Choroid plexus epithelial cell (primary cell): Measurements from ENCODE around the gene FGF9.

ENCODE experiments used
- DNase-seq: peaks from one replicate; pipeline ENCODE4 v3.0.0-alpha.2; 2010; ENCODE audit warnings: low read depth
- H3K4me3 ChIP-seq: 2 replicates; pipeline ENCODE4 v1.5.1; 2011; ENCODE audit warnings: low read depth, mild to moderate bottlenecking, control low read depth, low read length, moderate library complexity
- CTCF ChIP-seq: conservative IDR thresholded peaks from 2 replicates; pipeline ENCODE4 v1.5.1; 2011; ENCODE audit warnings: low read depth, mild to moderate bottlenecking, control low read depth, inconsistent platforms, low read length, moderate library complexity

Gene FGF9

GRCh38 chr13:21694831-21695230 is 24.0 kb downstream of the FGF9 start:
- no peak for TF ChIP-seq CTCF
- H3K4me3 ChIP-seq: no peak overlapping the region
- DNase-seq: no peak

GRCh38 chr13:21695546-21695945 is 24.7 kb downstream of the FGF9 start:
- H3K4me3 ChIP-seq: no peak overlapping the region
- DNase-seq: no peak
- no peak for TF ChIP-seq CTCF

- no peak for TF ChIP-seq CTCF
- H3K4me3 ChIP-seq: no peak overlapping the region
- no peak for DNase-seq
Observed at GRCh38 chr13:21696865-21697448, 26.1 kb downstream of the FGF9 start.

GRCh38 chr13:21698817-21699679 is 28.2 kb downstream of the FGF9 start:
- no peak for DNase-seq
- H3K4me3 ChIP-seq: no peak overlapping the region
- no peak for TF ChIP-seq CTCF

- DNase-seq: no peak
- H3K4me3 ChIP-seq: no peak overlapping the region
- no peak for TF ChIP-seq CTCF
Observed at GRCh38 chr13:21701460-21701859, 30.6 kb downstream of the FGF9 start.

- no peak overlapping the region for H3K4me3 ChIP-seq
- no peak for TF ChIP-seq CTCF
- DNase-seq: no peak
Observed at GRCh38 chr13:21703846-21704245, 33.0 kb downstream of the FGF9 start.

GRCh38 chr13:21707586-21707985 is 36.7 kb downstream of the FGF9 start:
- no peak for DNase-seq
- TF ChIP-seq CTCF: no peak
- no peak overlapping the region for H3K4me3 ChIP-seq
